IMR-90 (cell line): ENCODE data around the gene CBS.

Experiments used
- BHLHE40 ChIP-seq: fragments of 150-350 bp; IDR thresholded peaks from 2 replicates; pipeline ENCODE4 v1.6.1; 2016; ENCODE audit warnings: mild to moderate bottlenecking, low read depth, low read length
- CEBPB ChIP-seq: IDR thresholded peaks from 2 replicates; pipeline ENCODE4 v1.6.1; 2012; ENCODE audit warnings: low read depth, low read length, improper control_type of control experiment
- CTCF ChIP-seq: conservative IDR thresholded peaks from 2 replicates; pipeline ENCODE4 v1.5.1; 2012; ENCODE audit warnings: mild to moderate bottlenecking, low read depth, low read length, improper control_type of control experiment
- FOS ChIP-seq: fragments of 150-350 bp; IDR thresholded peaks from 2 replicates; pipeline ENCODE4 v1.6.1; 2016; ENCODE audit warnings: low read depth, low read length
- MAFK ChIP-seq: IDR thresholded peaks from 2 replicates; pipeline ENCODE4 v1.6.1; 2012; ENCODE audit warnings: low read depth, low read length, improper control_type of control experiment
- MAZ ChIP-seq: IDR thresholded peaks from 2 replicates; pipeline ENCODE4 v1.6.1; 2012; ENCODE audit warnings: low read depth, mild to moderate bottlenecking, low read length, improper control_type of control experiment, moderate library complexity, borderline replicate concordance
- POLR2A ChIP-seq: IDR thresholded peaks from 2 replicates; pipeline ENCODE4 v1.6.1; 2012; ENCODE audit warnings: mild to moderate bottlenecking, low read depth, low read length
- RAD21 ChIP-seq: IDR thresholded peaks from 2 replicates; pipeline ENCODE4 v1.6.1; 2012; ENCODE audit warnings: low read length, improper control_type of control experiment
- RFX5 ChIP-seq: IDR thresholded peaks from 2 replicates; pipeline ENCODE4 v1.8.0; 2012; ENCODE audit warnings: low read depth, mild to moderate bottlenecking, low read length, moderate library complexity
- SMC3 ChIP-seq: fragments of 150-350 bp; IDR thresholded peaks from 2 replicates; pipeline ENCODE4 v1.6.1; 2016; ENCODE audit warnings: low read depth, mild to moderate bottlenecking, antibody characterized with exemption, low read length, moderate library complexity
- USF2 ChIP-seq: fragments of 150-350 bp; IDR thresholded peaks from 2 replicates; pipeline ENCODE4 v1.6.1; 2017; ENCODE audit warnings: mild to moderate bottlenecking, antibody characterized with exemption, low read length, low read depth

GRCh38 chr21:43029785-43030184, 45.9 kb downstream of the CBS start:
- TF ChIP-seq CTCF (no peak), BHLHE40 (no peak), POLR2A (no peak), CEBPB (no peak), USF2 (no peak), RAD21 (no peak), MAFK (no peak), RFX5 (no peak), FOS (no peak), MAZ (no peak), SMC3 (no peak)
